GM18507 (cell line): ENCODE data around the gene MAP4K4.

ENCODE experiments used
- DNase-seq: peaks from one replicate; pipeline ENCODE4 v3.0.0; 2011; ENCODE audit warnings: low read depth; ENCODE audit not compliant: insufficient read length; ENCODE audit errors: extremely low spot score
- FAIRE-seq: peaks from 2 replicates; lab custom pipeline; 2011; peaks lifted over from hg19 to GRCh38; lab: Jason Lieb, UNC

Gene MAP4K4

GRCh38 chr2:101874069-101874468 is 176.6 kb downstream of the MAP4K4 start:
- no peak for DNase-seq
- FAIRE-seq = no peak

GRCh38 chr2:101879466-101879865 is 182.0 kb downstream of the MAP4K4 start:
- FAIRE-seq (no peak), DNase-seq (no peak)

GRCh38 chr2:101881131-101881530 is 183.6 kb downstream of the MAP4K4 start:
- DNase-seq = no peak
- FAIRE-seq = no peak

GRCh38 chr2:101882769-101883307 is 185.3 kb downstream of the MAP4K4 start:
- DNase-seq (no peak), FAIRE-seq (no peak)

- no peak for DNase-seq
- peak; percentile 79 for FAIRE-seq
Observed at GRCh38 chr2:101883860-101884259, 186.4 kb downstream of the MAP4K4 start.

- FAIRE-seq (no peak), DNase-seq (no peak)
Observed at GRCh38 chr2:101884423-101884822, 186.9 kb downstream of the MAP4K4 start.

GRCh38 chr2:101887328-101887727 is 189.8 kb downstream of the MAP4K4 start:
- DNase-seq (no peak), FAIRE-seq (no peak)

GRCh38 chr2:101889460-101890098 is 192.1 kb downstream of the MAP4K4 start:
- no peak for DNase-seq
- no peak for FAIRE-seq

- DNase-seq (no peak), FAIRE-seq (no peak)
Observed at GRCh38 chr2:101892377-101892776, 194.9 kb downstream of the MAP4K4 start.

- no peak for DNase-seq
- no peak for FAIRE-seq
Observed at GRCh38 chr2:101893681-101894381, 196.3 kb downstream of the MAP4K4 start.

- no peak for FAIRE-seq
Observed at GRCh38 chr2:101895039-101895438, 197.5 kb downstream of the MAP4K4 start.

GRCh38 chr2:101895819-101896322 is 198.4 kb downstream of the MAP4K4 start:
- DNase-seq = no peak

More at GRCh38 chr2:101895039-101895438, 197.5 kb downstream of the MAP4K4 start:
- no peak for DNase-seq

GRCh38 chr2:101897301-101897700 is 199.8 kb downstream of the MAP4K4 start:
- no peak for FAIRE-seq
- DNase-seq = no peak

More at GRCh38 chr2:101895819-101896322, 198.4 kb downstream of the MAP4K4 start:
- FAIRE-seq = no peak

- no peak for FAIRE-seq
- no peak for DNase-seq
Observed at GRCh38 chr2:101899265-101899664, 201.8 kb downstream of the MAP4K4 start.

- FAIRE-seq = no peak
Observed at GRCh38 chr2:101899871-101900270, 202.4 kb downstream of the MAP4K4 start.

GRCh38 chr2:101900375-101900774 is 202.9 kb downstream of the MAP4K4 start:
- FAIRE-seq = peak; percentile 80

More at GRCh38 chr2:101899871-101900270, 202.4 kb downstream of the MAP4K4 start:
- DNase-seq = no peak

GRCh38 chr2:101901241-101901640 is 203.7 kb downstream of the MAP4K4 start:
- DNase-seq (no peak), FAIRE-seq (no peak)

More at GRCh38 chr2:101900375-101900774, 202.9 kb downstream of the MAP4K4 start:
- DNase-seq = peak; percentile 8

GRCh38 chr2:101902169-101902568 is 204.7 kb downstream of the MAP4K4 start:
- DNase-seq = no peak
- no peak for FAIRE-seq

GRCh38 chr2:101904916-101905315 is 207.4 kb downstream of the MAP4K4 start:
- DNase-seq = no peak
- FAIRE-seq = no peak

- DNase-seq (no peak), FAIRE-seq (no peak)
Observed at GRCh38 chr2:101905746-101906336, 208.3 kb downstream of the MAP4K4 start.
